Right cardiac atrium (tissue), 5 donors: Measurements from ENCODE around the gene ATP13A2. TPM values are rescaled to one million over a fixed set of nuclear protein-coding genes. Genes with fewer than 3 reads are reported as not detected.

ENCODE experiments used
- ATAC-seq, 2 donors: fragments of 200-7000 bp; cut with Tn5 transposase; one replicate each; pipeline versions ENCODE4 v1.8.0 to v1.9.1; 2020; ENCODE audit warnings: moderate library complexity in 2 of 2, mild to moderate bottlenecking in 1 of 2
- DNase-seq, 3 donors: peaks; one replicate each; pipeline ENCODE4 v3.0.0-alpha.2; 2020
- H3K27ac ChIP-seq: one replicate; pipeline ENCODE4 v1.5.1; 2013; ENCODE audit warnings: mild to moderate bottlenecking, low read length, control low read depth, moderate library complexity
- H3K27me3 ChIP-seq: one replicate; pipeline ENCODE4 v1.6.1; 2013; ENCODE audit not compliant: control insufficient read depth, insufficient read depth
- H3K4me1 ChIP-seq: one replicate; pipeline ENCODE4 v1.6.1; 2013; ENCODE audit warnings: low read length; ENCODE audit not compliant: control insufficient read depth, insufficient read depth
- H3K4me3 ChIP-seq: one replicate; pipeline ENCODE4 v1.5.1; 2013; ENCODE audit warnings: low read length, control low read depth
- H3K9me3 ChIP-seq: one replicate; pipeline ENCODE4 v1.6.1; 2013; ENCODE audit warnings: low read length; ENCODE audit not compliant: control insufficient read depth
- WGBS: extraction: QIAGEN DNeasy Blood & Tissue Kit; methylation state at CpG from one replicate; pipeline ENCODE4 v1.1.7; 2013; 5-methylcytosine and 5-hydroxymethylcytosine counted together
- intact Hi-C, 4 donors: fragments of 100-400 bp; cut with DNase I; formaldehyde crosslinking; loops; one replicate each; pipeline versions ENCODE4 v1.11.0 to v1.14.0; 2022 to 2023
- polyA plus RNA-seq: library from polyadenylated mRNA; stranded (reverse); fragments of 200-250 nt; gene quantifications from one replicate; pipeline ENCODE4 v1.2.3, GENCODE V29; 2013
- total RNA-seq, 4 donors: library from RNA; stranded (reverse); fragmentation: NEBNext Ultra II Directional; extraction: Animal tissue kit (Norgen Biotek cat#: 25700); gene quantifications; one replicate each; pipeline ENCODE4 v1.2.1, GENCODE V29; 2021
- donor health status: healthy with polysubstance abuse.
- donor health status: DM: no; HTN: yes; CAD: no.
- donor health status: DM: no; HTN: no; CAD: no.
- donor health status: DM: no; HTN: yes; CAD: no; lungs with severe emphysema.
- donor health status: DM: yes; HTN: yes; CAD: no.

Gene ATP13A2
- total and polyA plus RNA-seq, 5 donors, result 10.3 to 15.1 (median 14.0) TPM

DNA sequence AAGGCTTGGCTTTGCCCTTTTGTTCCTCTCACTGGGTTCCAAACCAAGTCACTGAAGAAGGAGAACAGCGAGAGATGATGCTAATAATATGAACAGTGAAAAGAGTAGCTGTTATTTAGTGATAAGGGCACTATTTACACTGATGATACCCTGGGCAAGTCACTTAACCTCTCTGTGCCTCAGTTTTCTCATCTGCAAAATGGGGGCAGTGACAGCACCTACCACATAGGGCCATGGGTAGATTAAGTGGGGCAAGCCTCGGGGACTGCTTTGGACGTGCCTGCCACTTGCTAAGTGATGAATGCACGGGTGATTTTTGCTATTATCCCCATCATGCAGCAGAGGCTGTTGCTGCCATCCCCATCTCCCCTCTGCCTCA, 9.2 kb downstream of the ATP13A2 start:
- Histone ChIP-seq H3K4me1 (no peaks in the 10 kb centered on the region), H3K27ac (no peak overlapping the region), H3K4me3 (no peak overlapping the region), H3K9me3 (no peaks in the 10 kb centered on the region), H3K27me3 (no peaks in the 10 kb centered on the region)
- 94% methylated on average over 4 of the region's 4 CpGs for WGBS
- peak in 1 of 3 donors; percentile 10 for DNase-seq
- no peak for ATAC-seq
- intact Hi-C loops, result no loop called here

DNA sequence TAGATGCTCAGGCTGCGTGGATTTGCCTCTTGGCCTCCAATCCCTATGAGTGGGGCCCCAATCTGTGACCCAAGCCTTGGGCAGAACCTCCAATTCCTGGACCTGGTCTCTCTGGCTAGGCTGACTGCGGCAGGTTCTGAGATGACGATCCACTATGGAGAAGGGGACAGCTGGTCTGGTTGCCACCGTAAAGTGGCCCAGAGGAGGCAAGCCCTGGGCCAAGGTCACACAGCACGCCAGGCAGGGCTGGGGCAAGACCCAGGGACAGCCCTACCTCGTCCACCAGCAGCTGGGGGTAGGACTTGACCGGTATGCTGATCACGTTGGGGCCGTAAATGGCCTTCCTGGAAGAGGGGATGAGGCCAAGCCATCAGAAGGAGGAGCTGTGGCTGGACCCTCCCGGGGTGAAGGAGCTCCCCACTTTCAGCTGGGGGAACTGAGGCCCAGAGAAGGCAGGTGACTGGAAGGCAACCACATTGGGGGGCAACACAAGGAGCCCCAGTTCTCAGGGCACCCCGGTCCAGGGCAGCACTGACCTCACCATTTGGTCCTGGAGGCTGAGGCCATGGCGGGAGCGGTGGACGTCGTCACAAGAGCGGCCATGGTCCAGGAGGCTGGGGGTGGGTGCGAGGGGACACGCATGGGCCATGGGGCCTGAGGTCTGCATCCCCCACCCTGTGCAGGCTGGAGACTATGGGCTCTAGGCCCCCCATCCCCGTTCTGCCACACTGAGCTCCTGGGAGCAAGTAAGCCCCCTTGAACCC, 9.8 kb downstream of the ATP13A2 start:
- Histone ChIP-seq H3K27ac (no peak overlapping the region), H3K9me3 (no peaks in the 10 kb centered on the region), H3K4me3 (no peak overlapping the region), H3K4me1 (no peaks in the 10 kb centered on the region), H3K27me3 (no peaks in the 10 kb centered on the region)
- DNase-seq (peak in 1 of 3 donors; percentile 42), ATAC-seq (peak; percentile 17)
- intact Hi-C loops, result no loop called here
- 93% methylated on average over 19 of the region's 19 CpGs for WGBS

DNA sequence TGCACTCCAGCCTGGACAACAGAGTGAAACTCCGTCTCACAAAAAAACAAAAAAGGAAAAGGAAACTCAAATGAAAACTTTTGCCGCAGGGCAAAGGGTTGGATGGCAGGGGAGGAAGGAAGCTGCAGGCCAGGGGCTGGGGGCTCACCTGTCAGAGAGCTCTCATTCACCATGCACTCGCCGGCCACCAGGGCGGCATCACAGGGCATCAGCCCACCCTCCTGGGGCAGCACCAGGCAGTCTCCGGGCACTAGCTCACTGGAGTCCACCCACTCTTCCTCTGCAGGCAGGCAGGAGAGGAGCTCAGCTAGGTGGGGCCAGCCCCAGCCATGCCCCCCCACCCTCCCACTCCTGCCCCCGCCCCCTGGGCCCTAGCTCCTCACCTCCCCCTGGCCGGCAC, 11.9 kb downstream of the ATP13A2 start:
- Histone ChIP-seq H3K27me3 (no peaks in the 10 kb centered on the region), H3K9me3 (no peaks in the 10 kb centered on the region), H3K4me1 (no peaks in the 10 kb centered on the region), H3K4me3 (no peak overlapping the region), H3K27ac (no peak overlapping the region)
- DNase-seq, result no peak
- intact Hi-C loops, result no loop called here
- ATAC-seq, result no peak
- 88% methylated on average over 8 of the region's 8 CpGs for WGBS

DNA sequence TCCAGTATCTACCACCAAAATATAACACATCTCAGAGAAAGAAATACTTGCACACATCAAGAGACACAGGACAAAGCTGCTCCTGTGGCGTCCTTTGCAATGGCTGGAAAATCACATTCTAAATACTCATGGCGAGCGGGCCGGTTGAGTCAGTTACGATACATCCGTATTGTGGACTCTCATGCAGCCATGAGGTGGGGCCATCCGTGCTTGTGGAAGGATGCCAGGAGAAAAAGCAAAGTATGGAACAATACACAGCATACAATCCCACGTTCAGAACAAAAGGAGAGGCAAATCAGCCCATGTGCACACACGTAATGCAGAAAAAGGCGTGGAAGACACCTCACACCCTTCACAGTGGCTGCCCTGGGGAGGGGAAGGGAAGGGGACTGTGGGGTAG, 13.1 kb downstream of the ATP13A2 start:
- Histone ChIP-seq H3K4me1 (no peaks in the 10 kb centered on the region), H3K27me3 (no peaks in the 10 kb centered on the region), H3K4me3 (no peak overlapping the region), H3K9me3 (no peaks in the 10 kb centered on the region), H3K27ac (no peak overlapping the region)
- no peak for ATAC-seq
- DNase-seq, result no peak
- intact Hi-C loops, result no loop called here
- WGBS, result 67% methylated on average over 10 of the region's 10 CpGs

DNA sequence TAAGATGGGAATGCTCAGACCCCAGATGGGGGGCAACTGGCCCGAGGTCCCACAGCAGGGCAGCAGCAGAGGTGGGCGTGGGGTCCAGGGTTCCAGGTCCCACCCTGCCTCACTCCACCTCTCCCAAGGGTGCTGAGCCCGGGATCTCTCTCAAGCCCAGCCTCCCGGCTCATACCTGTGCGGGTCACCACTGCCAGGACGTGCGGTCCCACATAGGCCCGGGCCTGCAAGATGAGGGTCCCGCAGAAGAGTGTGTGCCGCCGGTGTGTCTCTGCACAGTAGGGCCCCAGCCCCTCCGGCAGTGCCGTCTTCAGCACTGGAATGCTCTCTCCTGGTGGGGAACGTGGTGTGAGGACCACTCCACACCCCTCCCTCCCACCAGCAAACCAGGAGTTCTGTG, 14.9 kb downstream of the ATP13A2 start:
- no peak for DNase-seq
- Histone ChIP-seq H3K4me1 (no peaks in the 10 kb centered on the region), H3K27me3 (no peaks in the 10 kb centered on the region), H3K9me3 (no peaks in the 10 kb centered on the region), H3K4me3 (no peak overlapping the region), H3K27ac (no peak overlapping the region)
- 94% methylated on average over 14 of the region's 14 CpGs for WGBS
- intact Hi-C loops, result no loop called here
- ATAC-seq, result no peak

DNA sequence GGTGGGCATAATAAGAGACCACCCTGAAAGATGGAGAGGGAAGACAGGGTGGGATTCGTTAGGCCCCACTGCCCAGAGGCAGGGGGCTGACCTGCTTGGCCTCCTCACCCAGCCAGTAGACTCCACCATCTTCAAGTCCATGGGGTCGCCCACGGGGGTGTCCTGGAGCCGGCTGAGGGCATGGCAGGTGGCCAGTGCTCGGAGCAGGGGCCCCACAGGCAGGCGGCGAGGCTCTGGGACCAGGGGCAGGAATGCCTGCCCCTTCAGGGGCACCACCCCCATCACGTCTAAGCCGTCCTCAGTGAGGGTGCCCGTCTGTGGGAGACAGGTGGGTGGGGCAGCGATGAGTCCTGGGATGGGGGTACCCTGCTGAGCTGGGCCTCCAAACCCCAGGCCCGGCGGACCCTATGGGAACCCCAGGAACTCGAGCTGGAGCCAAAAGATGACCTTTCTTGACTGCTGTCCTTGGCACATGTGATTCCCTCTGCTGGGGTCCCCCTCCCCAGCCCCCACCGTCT, 18.1 kb downstream of the ATP13A2 start:
- ATAC-seq (no peak), DNase-seq (no peak)
- H3K27ac ChIP-seq, result no peak overlapping the region
- no peaks in the 10 kb centered on the region for H3K4me1 ChIP-seq
- H3K4me3 ChIP-seq, result no peak overlapping the region
- H3K9me3 ChIP-seq, result no peaks in the 10 kb centered on the region
- H3K27me3 ChIP-seq, result no peaks in the 10 kb centered on the region
- WGBS, result 90% methylated on average over 15 of the region's 15 CpGs
- intact Hi-C loops, result no loop called here

DNA sequence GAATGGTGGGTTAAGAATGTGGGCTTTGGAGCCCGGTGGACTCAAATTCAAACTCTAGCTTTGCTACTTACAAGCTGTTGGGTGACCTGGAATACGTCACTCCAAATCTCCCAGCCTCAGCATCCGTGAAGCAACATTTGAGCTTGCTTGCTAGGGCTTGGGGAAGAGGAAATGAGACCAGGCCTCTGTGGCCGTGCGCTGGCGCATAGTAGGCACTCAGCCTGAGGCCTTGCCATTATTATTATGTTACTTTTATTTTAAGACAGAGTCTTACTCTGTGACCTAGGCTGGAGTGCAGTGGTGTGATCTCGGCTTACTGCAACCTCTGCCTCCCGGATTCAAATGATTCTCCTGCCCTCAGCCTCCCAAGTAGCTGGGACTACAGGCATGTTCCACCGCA, 19.1 kb downstream of the ATP13A2 start:
- no peak for ATAC-seq
- no peaks in the 10 kb centered on the region for H3K4me1 ChIP-seq
- no peak for DNase-seq
- intact Hi-C loops, result no loop called here
- H3K27ac ChIP-seq, result no peak overlapping the region
- H3K9me3 ChIP-seq, result no peaks in the 10 kb centered on the region
- H3K27me3 ChIP-seq, result no peaks in the 10 kb centered on the region
- H3K4me3 ChIP-seq, result no peak overlapping the region
- 95% methylated on average over 9 of the region's 9 CpGs for WGBS

DNA sequence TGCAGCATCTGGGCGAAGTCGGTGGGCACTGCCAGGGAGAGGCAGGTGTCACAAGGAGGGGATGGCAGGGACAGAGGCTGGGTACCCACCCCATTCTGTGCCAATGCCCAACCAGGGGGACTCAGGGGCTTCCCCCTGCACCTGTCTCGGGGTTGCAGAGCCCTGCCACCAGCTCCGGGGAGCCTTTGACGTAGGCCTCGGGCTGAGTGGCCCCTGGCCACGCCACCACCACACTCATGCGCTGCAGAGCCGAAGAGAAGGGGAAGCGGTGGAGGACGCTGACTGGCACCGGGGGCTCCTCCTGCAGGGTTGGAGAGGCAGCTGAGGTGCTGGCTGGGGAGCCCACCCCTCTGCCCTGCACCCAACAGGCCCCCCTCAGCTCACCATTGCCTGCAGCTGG, 19.6 kb downstream of the ATP13A2 start:
- H3K27ac ChIP-seq, result no peak overlapping the region
- H3K27me3 ChIP-seq, result no peaks in the 10 kb centered on the region
- DNase-seq, result no peak
- H3K4me1 ChIP-seq, result no peaks in the 10 kb centered on the region
- 97% methylated on average over 12 of the region's 12 CpGs for WGBS
- ATAC-seq, result no peak
- no peak overlapping the region for H3K4me3 ChIP-seq
- no peaks in the 10 kb centered on the region for H3K9me3 ChIP-seq
- intact Hi-C loops, result no loop called here

DNA sequence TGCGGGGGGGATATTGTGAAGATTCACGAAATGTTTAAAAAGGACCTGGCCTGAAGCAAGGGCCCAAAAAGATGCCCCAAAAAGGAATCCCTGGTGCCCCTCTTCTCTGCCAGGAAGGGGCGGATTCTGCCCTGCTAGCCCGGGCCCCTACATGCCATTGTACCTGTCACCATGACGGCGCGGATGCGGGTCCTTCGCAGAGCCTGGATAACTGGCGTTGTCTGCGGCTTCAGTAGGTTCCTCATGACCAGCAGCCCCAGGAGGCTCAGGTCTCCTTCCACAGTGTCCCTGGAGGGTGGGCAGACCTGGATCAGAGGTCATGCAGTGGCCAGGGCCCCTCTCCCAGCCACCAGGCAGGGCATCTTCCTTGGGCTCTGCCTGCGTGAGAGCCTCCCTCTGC, 20.2 kb downstream of the ATP13A2 start:
- ATAC-seq, result no peak
- WGBS, result 96% methylated on average over 12 of the region's 12 CpGs

DNA sequence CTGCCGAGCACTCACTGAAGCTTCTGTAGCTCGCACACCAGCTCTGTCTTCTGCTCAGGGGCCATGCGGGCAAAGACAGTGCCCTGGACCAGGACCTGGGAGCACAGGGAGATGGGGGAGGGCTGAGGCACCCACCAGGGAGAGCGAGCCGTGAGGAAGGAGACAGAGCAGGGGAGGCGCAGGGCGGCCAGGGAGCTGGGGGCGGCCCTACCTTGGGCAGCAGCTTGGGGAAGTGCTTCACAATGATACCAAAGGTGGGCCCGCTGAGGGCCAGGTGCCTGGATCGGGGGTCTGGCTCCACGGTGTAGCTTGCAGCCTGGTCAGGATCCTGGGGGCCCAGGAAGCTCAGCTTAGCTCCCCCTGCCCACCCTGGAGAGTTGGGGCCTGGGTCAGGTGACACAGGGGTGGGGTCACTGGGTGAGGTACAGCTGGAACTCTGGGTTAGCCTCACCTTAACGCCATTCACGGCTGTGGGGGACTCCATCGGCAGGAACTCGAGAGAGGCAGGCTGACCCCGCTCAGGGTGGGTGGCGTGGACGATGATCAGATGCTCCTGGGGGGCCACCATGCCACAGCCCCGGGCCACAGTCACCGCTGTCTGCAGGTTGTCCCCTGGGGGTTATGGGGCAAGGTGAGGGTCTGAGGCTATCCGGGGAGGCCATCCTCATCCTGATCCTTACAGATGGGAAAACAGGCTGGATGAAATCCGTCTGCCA, 21.9 kb downstream of the ATP13A2 start:
- Histone ChIP-seq H3K27ac (no peak overlapping the region), H3K9me3 (no peaks in the 10 kb centered on the region), H3K27me3 (no peaks in the 10 kb centered on the region), H3K4me1 (no peaks in the 10 kb centered on the region), H3K4me3 (no peak overlapping the region)
- 93% methylated on average over 22 of the region's 22 CpGs for WGBS
- DNase-seq (no peak), ATAC-seq (no peak)
- intact Hi-C loops, result no loop called here

More for the DNA sequence above, 20.2 kb downstream of the ATP13A2 start:
- DNase-seq, result no peak
- no peaks in the 10 kb centered on the region for H3K4me1 ChIP-seq
- no peaks in the 10 kb centered on the region for H3K9me3 ChIP-seq
- H3K27me3 ChIP-seq, result no peaks in the 10 kb centered on the region
- no peak overlapping the region for H3K27ac ChIP-seq
- intact Hi-C loops, result no loop called here
- H3K4me3 ChIP-seq, result no peak overlapping the region

DNA sequence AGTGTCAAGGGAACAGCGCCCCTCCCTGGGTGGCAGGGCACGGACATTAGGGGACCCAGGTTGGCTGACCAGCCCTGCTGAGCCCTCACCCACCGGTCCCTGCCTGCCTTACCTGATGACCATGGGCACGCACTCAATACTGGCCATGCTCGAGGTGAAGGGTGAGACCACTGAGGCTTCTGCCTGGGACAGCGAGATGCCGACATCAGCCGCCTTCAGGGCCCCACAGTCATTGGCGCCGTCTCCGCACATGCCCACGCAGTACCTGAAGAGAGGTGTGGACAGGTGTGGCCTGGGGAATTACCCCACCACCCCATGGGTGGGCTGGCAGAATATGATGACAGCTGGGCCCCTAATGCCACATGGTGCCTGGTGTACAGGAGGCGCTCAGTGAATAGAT, 23.5 kb downstream of the ATP13A2 start:
- 92% methylated on average over 13 of the region's 13 CpGs for WGBS
- DNase-seq (no peak), ATAC-seq (no peak)
- Histone ChIP-seq H3K4me3 (no peak overlapping the region), H3K27ac (no peak overlapping the region), H3K4me1 (no peaks in the 10 kb centered on the region), H3K27me3 (no peaks in the 10 kb centered on the region), H3K9me3 (no peaks in the 10 kb centered on the region)
- intact Hi-C loops, result no loop called here
